ENCODE measurements around the gene AMPD3. TPM values are rescaled to one million over a fixed set of nuclear protein-coding genes. Genes with fewer than 3 reads are reported as not detected.

AMPD3 gene
- total and polyA plus RNA-seq, 2 donors (not counting 1 experiment from before 2014, with no cell fraction given): 40.1 to 85.5 TPM

DNA sequence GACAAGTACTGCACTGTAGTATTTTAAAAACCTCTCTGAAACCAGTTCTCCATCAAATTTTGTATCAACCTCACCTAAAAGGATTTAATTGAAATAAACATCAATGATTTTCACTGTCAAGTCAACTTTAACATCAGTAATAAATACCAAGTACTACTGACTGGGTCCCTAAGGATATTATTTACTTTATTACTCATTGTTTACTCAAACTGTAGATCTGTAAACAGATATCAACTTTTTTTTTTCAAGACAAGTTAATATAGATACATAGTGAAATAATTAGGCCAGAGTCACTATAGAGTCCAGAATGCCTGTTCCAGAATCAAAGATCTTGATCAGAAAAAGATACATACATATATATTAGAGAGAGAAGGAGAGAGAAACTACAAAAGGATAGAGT is 84.3 kb downstream of the AMPD3 start:
- CTCF ChIA-PET: interaction anchor here (1.3 to 4.4 kb wide), 12 partner anchors 7 to 197 kb away, joined by 4 to 48 read pairs (median 16); no protein-coding TSS in a partner anchor
- intact Hi-C loops (cut with micrococcal nuclease): loop anchor here (5.0 kb wide), 1 partner anchor 37 kb away; no protein-coding TSS in a partner anchor
- Histone ChIP-seq H3K27me3 (replicated peaks in 1 of 4; ENCODE audit: control extremely low read depth in 1 of 4, control insufficient read depth in 3 of 4, insufficient read depth in 4 of 4, low read length in 3 of 4) (no peaks in the 10 kb centered on the region), H3K4me3 (ENCODE audit: control extremely low read depth in 1 of 5, extremely low read depth in 1 of 5, insufficient read depth in 1 of 5, low read depth in 2 of 5, low read length in 4 of 5) (peak overlapping the region in 1 of 5 experiments; percentile 75), H3K36me3 (replicated peaks in 1 of 2; ENCODE audit: control extremely low read depth in 1 of 2, control insufficient read depth in 1 of 2, extremely low read depth in 1 of 2, insufficient read depth in 2 of 2, low read length in 1 of 2) (peaks cover 0 to 3% of the 10 kb centered on the region in 2 experiments), H4K20me1 (ENCODE audit: control insufficient read depth, insufficient read depth, low read length, poor library complexity, severe bottlenecking) (no peaks in the 10 kb centered on the region), H3K9me3 (ENCODE audit: control extremely low read depth in 1 of 3, control insufficient read depth in 2 of 3, insufficient read depth in 1 of 3, low read length in 2 of 3) (peaks cover 0 to 11% (median 9%) of the 10 kb centered on the region in 3 donors), H3K4me2 (replicated peaks; ENCODE audit: low read depth, low read length, poor library complexity, severe bottlenecking) (peak overlapping the region; percentile 78), H3K27ac (ENCODE audit: low read length in 2 of 2) (no peak overlapping the region), H2AFZ (ENCODE audit: insufficient read depth, low read depth, low read length, poor library complexity, severe bottlenecking) (no peak overlapping the region), H3K79me2 (ENCODE audit: control insufficient read depth, insufficient read depth, low read length) (peaks cover 67% of the 10 kb centered on the region), H3K4me1 (ENCODE audit: control insufficient read depth in 2 of 2, insufficient read depth in 2 of 2, low read length in 2 of 2) (peaks cover 52 to 53% of the 10 kb centered on the region in 2 donors), H3K9ac (ENCODE audit: low read length) (peak overlapping the region; percentile 3)
- Mint-ChIP-seq H3K27ac (no peak overlapping the region), H3K9me3 (ENCODE audit: insufficient read depth) (peaks cover 2% of the 10 kb centered on the region), H3K4me1 (peaks cover 75% of the 10 kb centered on the region), H3K4me3 (peak overlapping the region; percentile 95), H3K27me3 (no peaks in the 10 kb centered on the region)
- no peak for TF ChIP-seq EZH2 (IDR thresholded peaks at IDR 0.05; ENCODE audit: borderline replicate concordance, insufficient read depth, low read depth, low read length, poor library complexity, severe bottlenecking)
- no peak for TF ChIP-seq CTCF (IDR thresholded peaks at IDR 0.05)
- ATAC-seq (ENCODE audit: low read depth) (no peak), DNase-seq (no peak)
- POLR2A ChIA-PET: no interaction called here

- 1% methylated on average over 25 of the region's 25 CpGs for WGBS (ENCODE audit: insufficient coverage)
- Histone ChIP-seq H3K4me2 (replicated peaks; ENCODE audit: low read depth, low read length, poor library complexity, severe bottlenecking) (peak overlapping the region; percentile 78), H3K27ac (ENCODE audit: low read length in 2 of 2) (peak overlapping the region; percentile 83 to 92), H3K4me3 (ENCODE audit: control extremely low read depth in 1 of 5, extremely low read depth in 1 of 5, insufficient read depth in 1 of 5, low read depth in 2 of 5, low read length in 4 of 5) (peak overlapping the region; percentile 73 to 93 (median 78)), H3K27me3 (replicated peaks in 1 of 4; ENCODE audit: control extremely low read depth in 1 of 4, control insufficient read depth in 3 of 4, insufficient read depth in 4 of 4, low read length in 3 of 4) (no peaks in the 10 kb centered on the region), H3K4me1 (ENCODE audit: control insufficient read depth in 2 of 2, insufficient read depth in 2 of 2, low read length in 2 of 2) (peaks cover 59 to 61% of the 10 kb centered on the region in 2 donors), H3K9me3 (ENCODE audit: control extremely low read depth in 1 of 3, control insufficient read depth in 2 of 3, insufficient read depth in 1 of 3, low read length in 2 of 3) (peaks cover 0 to 17% (median 16%) of the 10 kb centered on the region in 3 donors), H3K9ac (ENCODE audit: low read length) (peak overlapping the region; percentile 84), H2AFZ (ENCODE audit: insufficient read depth, low read depth, low read length, poor library complexity, severe bottlenecking) (peak overlapping the region; percentile 89), H3K36me3 (replicated peaks in 1 of 2; ENCODE audit: control extremely low read depth in 1 of 2, control insufficient read depth in 1 of 2, extremely low read depth in 1 of 2, insufficient read depth in 2 of 2, low read length in 1 of 2) (peaks cover 0 to 3% of the 10 kb centered on the region in 2 experiments), H3K79me2 (ENCODE audit: control insufficient read depth, insufficient read depth, low read length) (peaks cover 60% of the 10 kb centered on the region), H4K20me1 (ENCODE audit: control insufficient read depth, insufficient read depth, low read length, poor library complexity, severe bottlenecking) (no peaks in the 10 kb centered on the region)
- POLR2A ChIA-PET: interaction anchor here (0.6 to 1.9 kb wide), 18 partner anchors 12 to 317 kb away, joined by 3 to 11 read pairs (median 4); partner anchors contain the start of genes ADM, AMPD3 and ZBED5
- DNase-seq: no peak
- TF ChIP-seq CTCF (IDR thresholded peaks at IDR 0.05): no peak
- no peak for TF ChIP-seq EZH2 (IDR thresholded peaks at IDR 0.05; ENCODE audit: borderline replicate concordance, insufficient read depth, low read depth, low read length, poor library complexity, severe bottlenecking)
- Mint-ChIP-seq H3K27ac (peak overlapping the region; percentile 98), H3K27me3 (no peaks in the 10 kb centered on the region), H3K4me1 (peaks cover 78% of the 10 kb centered on the region), H3K4me3 (peak overlapping the region; percentile 95), H3K9me3 (ENCODE audit: insufficient read depth) (peaks cover 2% of the 10 kb centered on the region)
- ATAC-seq (ENCODE audit: low read depth): peak; percentile 6
- CTCF ChIA-PET: interaction anchor here (0.6 to 4.4 kb wide), 54 partner anchors 9 to 216 kb away, joined by 3 to 48 read pairs (median 6); no protein-coding TSS in a partner anchor
- intact Hi-C loops (cut with micrococcal nuclease): loop anchor here (2.0 to 10.0 kb wide), 4 partner anchors 82 to 1080 kb away; partner anchors contain the start of genes ADM and ZNF143
Measured at GRCh38 chr11:10540546-10540914, 85.5 kb downstream of the AMPD3 start.
